22Rv1 (cell line): ENCODE measurements around the gene GTF3C6.

Source experiments
- CTCF ChIP-seq: fragments of 450-650 bp; IDR thresholded peaks from 2 replicates; pipeline ENCODE4 v1.5.1; 2017; ENCODE audit warnings: mild to moderate bottlenecking
- ZFX ChIP-seq: fragments of 450-650 bp; IDR thresholded peaks from 2 replicates; pipeline ENCODE4 v1.6.1; 2017; ENCODE audit warnings: antibody characterized with exemption, borderline replicate concordance

DNA sequence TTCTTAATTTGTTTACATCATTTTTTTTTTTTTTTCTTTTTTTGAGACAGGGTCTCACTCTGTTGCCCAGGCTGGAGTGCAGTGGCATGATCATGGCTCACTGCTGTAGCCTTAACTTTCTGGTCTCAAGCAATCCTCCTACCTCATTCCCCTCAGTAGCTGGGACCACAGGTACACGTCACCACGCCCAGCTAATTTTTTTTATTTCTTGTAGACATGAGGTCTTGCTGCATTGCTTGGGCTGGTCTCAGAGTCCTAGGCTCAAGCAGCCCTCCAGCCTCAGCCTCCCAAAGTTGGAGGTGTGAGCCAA lies 53.6 kb downstream of the GTF3C6 start:
- TF ChIP-seq CTCF (no peak), ZFX (no peak)
